SHP77 treated with DMSO at 0.1 percent for 48 hours (cell line): ENCODE data around the gene ARHGAP4.
A peak's percentile ranks its signal among the peaks of the same experiment; 100 is the strongest.

Source experiments
- DNase-seq: peaks from one replicate; lab custom pipeline; 2025; lab: John Stamatoyannopoulos, UW

ARHGAP4 gene

GRCh38 chrX:153927672-153927921 lies 1.5 kb upstream of the ARHGAP4 start:
- DNase-seq = no peak

GRCh38 chrX:153926858-153927671 lies 1.0 kb upstream of the ARHGAP4 start:
- DNase-seq = peak; percentile 22

GRCh38 chrX:153926552-153926857 lies 441 bp upstream of the ARHGAP4 start:
- DNase-seq = no peak

- no peak for DNase-seq
Measured at GRCh38 chrX:153925387-153925738, 701 bp downstream of the ARHGAP4 start.

GRCh38 chrX:153924149-153924861 lies 1.8 kb downstream of the ARHGAP4 start:
- no peak for DNase-seq

- no peak for DNase-seq
Measured at GRCh38 chrX:153922932-153923857, 2.9 kb downstream of the ARHGAP4 start.

GRCh38 chrX:153921511-153922446 lies 4.3 kb downstream of the ARHGAP4 start:
- no peak for DNase-seq

- DNase-seq = no peak
Measured at GRCh38 chrX:153921070-153921469, 5.0 kb downstream of the ARHGAP4 start.

GRCh38 chrX:153920546-153920945 lies 5.5 kb downstream of the ARHGAP4 start:
- no peak for DNase-seq

- DNase-seq = no peak
Measured at GRCh38 chrX:153919281-153919680, 6.8 kb downstream of the ARHGAP4 start.

GRCh38 chrX:153917869-153918268 lies 8.2 kb downstream of the ARHGAP4 start:
- no peak for DNase-seq

GRCh38 chrX:153913701-153914100 lies 12.4 kb downstream of the ARHGAP4 start:
- no peak for DNase-seq

- DNase-seq = no peak
Measured at GRCh38 chrX:153913211-153913610, 12.9 kb downstream of the ARHGAP4 start.

GRCh38 chrX:153911798-153912197 lies 14.3 kb downstream of the ARHGAP4 start:
- no peak for DNase-seq

GRCh38 chrX:153910446-153910845 lies 15.6 kb downstream of the ARHGAP4 start:
- no peak for DNase-seq

- no peak for DNase-seq
Measured at GRCh38 chrX:153909980-153910360, 16.1 kb downstream of the ARHGAP4 start.

- DNase-seq = no peak
Measured at GRCh38 chrX:153909024-153909979, 16.8 kb downstream of the ARHGAP4 start.

GRCh38 chrX:153908219-153908860 lies 17.7 kb downstream of the ARHGAP4 start:
- no peak for DNase-seq

GRCh38 chrX:153907456-153907855 lies 18.6 kb downstream of the ARHGAP4 start:
- DNase-seq = no peak
